NOMO-1 (cell line): ENCODE data around the gene CDT1.
A peak's percentile ranks its signal among the peaks of the same experiment; 100 is the strongest.

Source experiments
- DNase-seq, 2 experiments: peaks; one replicate each; lab custom pipeline; 2025; ENCODE audit not compliant: unreplicated experiment in 2 of 2; lab: John Stamatoyannopoulos, UW

CDT1 gene

DNA sequence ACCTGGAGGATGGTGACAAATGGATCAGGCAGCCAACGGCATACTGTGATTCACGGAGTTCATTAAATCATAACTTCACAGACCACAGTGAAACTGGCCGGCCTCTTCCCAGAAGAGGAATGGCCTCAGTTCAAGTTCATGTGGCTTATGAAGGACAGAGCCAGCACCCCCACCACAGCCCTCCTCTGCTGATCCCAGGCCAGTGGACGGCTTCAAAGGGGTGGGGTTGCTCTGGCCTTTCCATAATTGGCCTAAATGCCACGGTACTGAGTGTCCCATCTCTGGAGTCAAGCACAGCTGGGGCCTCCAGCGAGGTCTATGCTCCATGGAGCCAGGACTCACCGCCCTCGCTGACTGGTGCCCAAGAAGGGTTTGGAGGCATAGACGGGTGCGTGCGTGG lies 31.8 kb downstream of the CDT1 start:
- DNase-seq, result no peak

DNA sequence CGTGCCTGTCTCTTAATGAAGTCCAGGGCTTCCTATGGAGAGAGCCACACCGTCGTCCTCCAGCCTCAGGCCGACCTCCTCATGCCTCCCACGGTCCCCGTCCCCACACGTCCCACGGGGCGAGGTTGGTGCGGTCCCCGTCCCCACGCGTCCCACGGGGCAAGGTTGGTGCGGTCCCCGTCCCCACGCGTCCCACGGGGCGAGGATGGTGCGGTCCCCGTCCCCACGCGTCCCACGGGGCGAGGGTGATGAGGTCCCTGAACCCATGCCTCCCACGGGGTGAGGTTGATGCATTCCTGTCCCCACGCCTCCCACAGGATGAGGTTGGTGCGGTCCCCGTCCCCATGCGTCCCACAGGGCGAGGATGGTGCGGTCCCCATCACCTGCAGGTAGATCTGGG lies 32.2 kb downstream of the CDT1 start:
- DNase-seq, result no peak

DNA sequence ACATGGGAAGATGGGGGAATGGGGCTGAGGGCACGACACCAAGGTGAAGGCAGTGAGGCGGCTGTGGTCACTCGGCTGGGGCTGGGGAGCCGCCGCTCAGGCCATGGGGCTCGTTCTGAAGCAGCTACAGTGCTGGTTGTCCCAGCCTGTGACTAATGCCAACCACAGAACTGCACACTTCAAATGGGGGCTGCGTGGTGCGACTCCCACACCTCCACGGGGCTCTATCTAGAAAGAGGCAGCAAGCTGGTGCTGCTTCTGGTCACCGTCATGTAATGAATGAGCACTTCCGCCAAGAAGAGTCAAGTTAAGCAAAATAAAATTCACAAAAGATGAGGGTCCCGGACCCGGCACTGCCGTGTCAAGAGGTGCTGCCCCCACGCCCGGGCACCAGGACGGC lies 33.2 kb downstream of the CDT1 start:
- no peak for DNase-seq

DNA sequence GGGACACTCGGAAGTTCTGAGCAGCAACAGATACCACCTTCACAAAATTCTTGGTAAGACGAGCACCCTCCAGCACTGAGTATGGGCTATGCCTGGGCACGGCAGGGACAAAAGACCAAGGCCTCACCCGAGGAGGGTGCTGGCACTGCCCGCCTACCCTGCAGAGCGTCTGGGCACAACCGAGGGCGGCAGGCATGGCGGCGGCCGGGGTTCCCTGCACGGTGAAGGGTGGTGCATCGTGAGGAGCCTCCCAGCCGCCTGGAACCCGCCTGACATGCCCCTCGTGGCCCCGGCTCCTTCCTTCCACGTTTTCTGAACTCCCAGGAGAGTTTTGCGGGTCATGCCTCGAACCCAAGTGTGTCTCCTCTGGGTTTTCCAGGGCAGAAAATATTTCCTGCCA lies 34.2 kb downstream of the CDT1 start:
- no peak for DNase-seq

DNA sequence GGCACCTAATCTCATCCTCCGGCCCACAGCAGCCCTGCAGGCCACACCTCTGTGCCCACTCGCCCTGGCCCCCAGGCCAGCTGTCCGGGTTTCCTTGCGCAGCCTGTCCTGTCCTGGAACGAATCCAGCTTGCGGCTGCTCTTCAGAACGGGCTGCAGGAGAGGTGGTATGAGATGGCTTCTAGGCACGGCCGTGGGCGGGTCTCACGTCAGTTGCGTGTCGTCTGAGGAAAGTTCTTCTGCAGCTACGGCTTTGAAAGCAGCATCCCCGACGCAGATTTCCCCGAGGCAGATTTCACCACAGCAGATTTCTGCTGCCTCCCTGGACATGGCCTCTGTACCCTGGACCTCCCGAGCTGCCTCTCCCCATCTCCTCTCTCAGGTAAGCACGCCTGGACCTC lies 35.0 kb downstream of the CDT1 start:
- no peak for DNase-seq

DNA sequence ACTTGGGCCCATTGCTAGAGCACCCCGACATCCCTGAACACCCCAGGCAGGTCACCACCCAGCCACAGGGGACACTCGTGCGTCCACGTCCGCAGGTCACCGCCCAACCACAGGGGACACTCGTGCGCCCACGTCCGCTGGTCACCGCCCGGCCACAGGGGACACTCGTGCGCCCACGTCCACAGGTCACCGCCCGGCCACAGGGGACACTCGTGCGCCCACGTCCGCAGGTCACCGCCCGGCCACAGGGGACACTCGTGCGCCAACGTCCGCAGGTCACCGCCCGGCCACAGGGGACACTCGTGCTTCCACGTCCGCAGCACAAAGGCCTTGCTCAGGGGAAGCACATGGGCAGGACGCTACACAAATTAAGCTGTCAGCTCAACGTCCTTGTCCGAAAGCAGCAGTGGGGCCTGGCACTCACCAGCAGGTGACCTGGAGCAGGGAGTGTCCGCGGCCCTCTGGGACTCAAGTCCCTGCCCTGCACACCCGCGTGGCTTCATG lies 35.5 kb downstream of the CDT1 start:
- no peak for DNase-seq

DNA sequence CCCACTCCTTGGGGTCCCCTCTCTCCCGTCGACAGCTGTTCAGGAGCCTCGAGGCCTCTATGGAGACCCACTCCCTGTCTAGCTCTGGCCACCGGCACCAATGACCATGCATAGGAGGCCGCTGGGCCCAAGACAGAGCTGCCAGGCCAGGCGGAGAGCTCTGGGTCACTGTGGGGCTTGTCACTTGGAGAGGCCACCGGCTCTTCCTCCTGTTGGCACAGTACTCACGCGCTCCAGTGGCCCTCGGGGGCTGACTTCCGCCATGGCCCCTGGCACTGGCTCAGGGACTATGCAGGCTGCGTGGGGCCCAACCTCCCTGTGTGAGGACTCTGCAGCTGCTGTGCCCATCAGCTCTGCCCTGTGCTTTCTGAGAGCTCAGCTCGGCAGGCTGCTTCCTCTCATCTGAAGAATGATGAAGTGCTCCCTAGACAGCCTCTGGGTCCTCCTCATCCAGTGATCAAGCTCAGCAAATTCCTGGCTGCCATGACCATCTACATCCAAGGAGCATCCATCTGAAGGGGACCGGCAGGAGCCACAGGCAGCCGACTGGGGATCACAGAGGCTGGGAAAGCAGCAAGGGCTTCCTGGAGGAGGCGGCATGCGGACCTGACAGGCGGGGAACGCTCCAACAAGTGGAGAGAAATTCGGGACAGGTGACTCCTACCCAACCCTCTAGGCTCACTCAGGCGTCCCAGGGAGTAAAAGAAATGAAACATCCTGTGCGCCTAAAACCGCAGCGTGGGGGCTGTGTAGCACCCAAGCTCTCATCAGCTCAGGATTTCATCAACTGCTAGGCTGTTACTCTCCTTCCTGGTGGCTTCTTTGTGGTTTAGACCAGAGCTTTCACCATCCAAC lies 36.4 kb downstream of the CDT1 start:
- DNase-seq, result peak; percentile 61 to 65

DNA sequence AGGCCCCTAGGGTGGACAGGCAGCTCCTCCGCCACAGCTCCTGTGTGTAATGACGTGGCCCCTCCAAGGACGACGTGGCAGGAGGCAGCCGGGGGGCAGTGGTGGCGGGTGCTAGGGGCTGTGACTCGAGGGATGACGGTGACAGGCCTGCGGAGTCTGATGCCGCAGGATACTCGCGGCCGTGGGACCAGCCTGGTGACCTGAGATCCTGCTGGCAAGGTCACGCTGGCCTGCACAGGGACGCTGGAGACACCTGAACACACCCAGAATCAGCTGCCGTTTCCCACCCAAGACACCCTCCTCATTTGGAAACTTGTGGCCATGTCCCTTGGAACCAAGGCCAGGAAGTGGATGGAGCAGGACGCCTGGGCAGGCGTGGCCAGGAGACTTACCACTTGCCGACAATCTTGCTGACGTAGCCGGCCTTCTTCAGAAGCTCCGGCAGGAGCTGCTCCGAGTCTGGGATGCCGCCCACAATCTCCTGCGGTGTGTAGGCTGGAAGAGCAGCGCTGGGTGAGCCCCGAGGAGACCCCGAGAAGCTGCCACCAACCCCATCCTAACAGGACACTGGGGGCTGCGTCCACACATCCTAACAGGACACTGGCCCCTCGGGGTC lies 37.1 kb downstream of the CDT1 start:
- DNase-seq, result no peak

DNA sequence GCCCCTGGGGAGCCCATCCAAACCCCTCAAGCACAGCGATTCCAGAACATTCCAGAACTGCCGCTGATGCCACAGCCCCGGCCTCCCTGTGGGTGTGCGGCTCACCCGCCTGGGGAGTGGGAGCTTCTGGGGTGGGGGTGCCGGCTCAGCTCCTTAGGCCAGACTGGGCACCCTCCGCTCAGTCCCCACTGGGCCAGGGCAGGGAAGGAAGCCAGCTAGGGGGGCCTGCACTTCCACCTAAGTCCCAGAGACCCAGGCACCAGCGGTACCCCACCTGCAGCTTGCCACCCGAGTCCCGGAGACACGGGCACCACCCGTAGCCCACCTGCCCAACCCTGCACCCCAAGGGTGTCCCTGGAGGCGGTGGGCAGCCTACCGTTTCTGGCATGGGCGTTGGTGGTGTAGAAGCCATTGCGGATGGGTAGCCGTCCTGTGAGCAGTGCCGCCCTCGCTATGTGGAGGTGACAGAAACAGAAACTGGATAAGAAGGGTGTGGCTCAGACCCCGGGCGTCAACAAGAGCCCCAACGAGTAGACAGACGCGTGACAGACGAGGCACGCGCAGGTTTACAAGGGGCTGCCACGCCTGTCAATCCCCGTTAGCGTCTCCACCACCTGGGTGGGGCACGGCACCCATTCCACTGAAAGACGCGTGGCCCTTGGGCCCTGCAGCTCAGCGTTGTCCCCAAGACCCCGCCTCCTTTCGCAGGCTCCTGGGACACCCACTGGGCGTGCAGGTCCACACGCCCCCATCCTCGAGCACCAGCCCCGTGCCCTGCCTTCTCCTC lies 38.1 kb downstream of the CDT1 start:
- DNase-seq, result no peak

DNA sequence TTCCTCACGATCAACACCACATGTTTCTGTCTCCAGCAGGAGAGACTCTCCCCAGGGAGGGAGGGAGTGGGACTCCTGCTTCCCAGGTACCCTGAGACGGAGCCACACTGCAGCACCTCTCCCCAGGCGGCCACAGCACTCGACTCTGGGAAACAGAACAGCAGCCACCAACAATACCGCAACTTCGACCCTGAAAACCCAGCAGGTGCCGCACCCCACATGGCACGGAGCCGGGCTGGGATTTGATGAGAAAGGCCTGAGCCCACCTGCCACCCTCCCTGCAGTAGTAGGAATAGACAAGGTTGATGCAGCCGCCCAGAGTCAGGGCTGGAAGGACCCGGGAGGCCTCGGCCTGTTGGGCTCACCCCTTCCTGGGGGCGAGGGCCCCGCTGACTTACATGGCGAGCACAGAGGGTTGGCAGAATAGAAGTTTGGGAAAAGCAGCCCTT lies 38.7 kb downstream of the CDT1 start:
- DNase-seq, result no peak

DNA sequence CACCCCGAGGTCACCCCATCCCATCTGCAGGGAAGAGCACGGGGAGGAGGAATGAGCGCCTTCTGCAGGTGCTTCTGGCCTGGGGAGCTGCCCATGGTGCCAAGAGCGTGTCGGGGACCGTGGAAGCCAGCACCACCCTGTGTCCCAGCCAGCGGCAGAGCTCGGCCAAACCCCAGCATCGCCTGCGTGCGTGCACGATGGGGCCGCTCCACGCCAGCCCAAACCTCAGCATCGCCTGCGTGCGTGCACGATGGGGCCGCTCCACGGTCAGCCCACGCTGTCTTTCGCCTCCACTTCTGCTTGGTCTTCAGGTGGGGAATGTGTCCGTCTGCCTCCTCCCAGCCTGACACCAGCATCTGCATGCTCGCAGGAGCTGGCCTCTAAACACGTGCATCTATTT lies 39.2 kb downstream of the CDT1 start:
- no peak for DNase-seq

DNA sequence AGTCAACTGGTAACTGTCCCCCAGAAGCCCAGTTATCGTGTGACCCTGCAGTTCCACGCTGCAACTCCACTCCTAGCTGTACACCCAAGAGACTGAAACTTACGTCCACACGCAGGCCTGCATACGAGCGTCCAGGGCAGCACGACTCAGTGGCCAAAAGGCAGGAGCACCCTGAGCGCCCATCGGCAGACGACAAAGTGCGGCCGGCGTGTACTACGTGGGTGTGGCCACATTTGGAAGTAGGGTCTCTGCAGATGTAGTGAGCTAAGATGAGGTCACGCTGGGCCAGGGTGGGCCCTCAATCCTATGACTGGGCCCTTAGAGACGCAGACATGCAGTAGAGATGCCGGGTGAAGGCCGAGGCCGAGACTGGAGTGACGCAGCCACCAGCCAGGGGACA lies 39.7 kb downstream of the CDT1 start:
- DNase-seq, result no peak

DNA sequence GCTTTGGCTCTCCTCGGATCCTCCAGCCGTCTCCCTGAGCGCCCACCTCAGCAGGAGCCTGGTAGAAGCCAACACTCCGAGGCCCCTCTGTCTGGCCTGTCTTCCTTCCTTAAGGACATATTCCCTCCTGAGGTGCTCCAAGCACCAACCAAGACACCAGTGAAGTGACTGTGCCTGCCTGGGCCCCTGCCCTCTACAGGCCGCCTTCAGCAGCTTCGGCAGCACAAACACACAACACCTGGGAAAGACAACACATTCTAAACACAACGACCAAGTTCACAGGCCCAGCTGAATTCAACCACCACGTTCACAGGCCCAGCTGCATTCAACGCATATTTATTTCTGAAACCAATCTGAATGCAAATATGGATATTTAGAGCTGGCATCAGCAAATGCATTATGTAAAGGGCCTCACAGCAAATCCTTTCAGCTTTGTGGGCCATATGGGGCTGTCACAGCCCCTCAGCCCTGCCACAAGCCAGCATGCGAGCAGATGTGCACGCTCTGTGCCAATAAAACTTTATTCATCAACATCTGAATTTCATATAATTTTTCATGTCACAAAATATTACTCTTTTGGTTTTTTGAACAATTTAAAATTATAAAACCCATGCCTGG lies 40.9 kb downstream of the CDT1 start:
- DNase-seq, result no peak

DNA sequence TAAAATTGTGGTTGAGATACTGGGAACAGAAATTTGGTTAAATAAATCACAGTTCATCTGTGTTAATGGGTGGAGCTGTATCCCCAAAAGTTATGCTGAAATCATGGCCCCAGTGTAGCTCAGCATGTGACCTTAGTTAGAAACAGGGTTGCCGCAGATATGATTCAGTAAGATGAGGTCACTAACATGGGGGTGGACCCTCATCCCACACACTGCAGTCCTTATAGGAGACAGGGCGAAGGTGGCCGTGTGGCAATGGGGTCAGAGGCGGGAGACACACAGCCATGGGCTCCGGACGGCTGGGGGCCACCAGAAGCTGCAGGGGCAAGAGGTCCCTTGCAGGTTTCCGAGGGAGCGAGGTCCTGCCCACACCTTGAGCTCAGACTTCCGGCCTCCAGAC lies 42.5 kb downstream of the CDT1 start:
- DNase-seq, result no peak

DNA sequence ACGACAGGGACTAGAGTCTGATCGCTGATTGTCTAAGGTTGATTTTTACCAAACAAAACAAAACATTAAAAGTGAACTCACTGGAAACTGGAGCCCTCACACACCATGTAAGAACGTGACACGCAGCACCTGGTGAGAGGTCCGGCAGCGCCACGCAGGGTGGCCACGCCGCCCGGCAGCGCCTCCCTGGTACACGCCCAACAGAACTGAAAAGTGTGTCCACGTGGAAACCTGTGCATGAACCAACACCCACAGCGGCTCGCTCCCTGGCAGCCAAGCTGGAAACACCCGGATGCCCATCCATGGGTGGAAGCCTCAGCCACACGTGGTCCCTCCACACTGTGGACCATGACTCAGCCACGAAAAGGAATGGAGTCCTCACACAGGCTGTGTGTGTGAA lies 44.1 kb downstream of the CDT1 start:
- DNase-seq, result no peak

DNA sequence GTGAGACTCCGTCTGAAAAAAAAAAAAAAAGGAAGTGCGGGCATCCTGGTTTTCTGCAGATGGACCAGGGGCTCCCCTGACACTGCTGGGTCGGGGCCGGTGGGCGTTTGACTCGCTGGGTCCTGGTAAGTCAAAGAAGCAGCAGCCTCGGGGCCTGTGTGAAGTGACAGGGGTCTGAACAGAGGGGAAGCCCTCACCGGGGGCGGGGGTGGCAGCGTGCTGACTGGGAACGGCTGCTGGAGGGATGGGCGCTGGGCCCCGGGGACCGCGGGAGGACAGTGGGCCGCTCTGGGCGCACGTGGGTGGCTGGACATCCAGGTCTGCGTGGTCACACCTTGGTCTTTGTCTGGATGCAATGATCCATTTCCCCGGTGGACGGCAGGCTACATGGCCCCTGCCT lies 45.0 kb downstream of the CDT1 start:
- no peak for DNase-seq

DNA sequence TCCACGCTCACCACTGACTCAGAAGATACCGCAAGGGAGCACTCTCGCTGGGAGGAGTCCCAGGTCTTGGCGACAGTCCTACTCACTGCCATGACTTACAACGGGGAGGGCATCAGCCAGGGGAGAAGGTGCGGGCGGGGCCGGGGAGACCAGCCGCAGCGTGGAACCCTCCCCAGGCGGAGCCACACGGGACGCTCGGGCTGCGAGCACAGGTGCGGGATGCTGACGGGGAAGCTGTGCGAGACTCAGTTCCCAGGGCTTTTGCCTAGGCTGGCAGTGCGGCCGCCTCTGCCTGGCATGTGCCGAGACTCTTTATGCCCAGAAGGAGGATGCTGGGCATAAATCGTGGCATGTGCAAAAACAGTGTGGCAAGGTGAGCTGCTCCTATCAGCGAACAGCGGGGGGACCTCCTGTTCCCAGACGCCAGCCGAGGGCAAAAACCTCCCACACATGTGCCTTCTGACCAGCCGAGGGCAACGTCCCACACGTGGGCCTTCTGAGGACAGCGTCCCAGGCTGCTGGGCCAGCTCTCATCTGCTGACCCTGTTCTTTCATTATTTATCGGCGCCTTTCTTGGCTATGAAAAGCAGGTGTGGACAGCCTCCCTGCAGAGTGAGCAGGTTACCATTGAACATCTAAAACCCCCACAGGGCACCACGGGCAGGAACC lies 47.1 kb downstream of the CDT1 start:
- DNase-seq, result no peak

DNA sequence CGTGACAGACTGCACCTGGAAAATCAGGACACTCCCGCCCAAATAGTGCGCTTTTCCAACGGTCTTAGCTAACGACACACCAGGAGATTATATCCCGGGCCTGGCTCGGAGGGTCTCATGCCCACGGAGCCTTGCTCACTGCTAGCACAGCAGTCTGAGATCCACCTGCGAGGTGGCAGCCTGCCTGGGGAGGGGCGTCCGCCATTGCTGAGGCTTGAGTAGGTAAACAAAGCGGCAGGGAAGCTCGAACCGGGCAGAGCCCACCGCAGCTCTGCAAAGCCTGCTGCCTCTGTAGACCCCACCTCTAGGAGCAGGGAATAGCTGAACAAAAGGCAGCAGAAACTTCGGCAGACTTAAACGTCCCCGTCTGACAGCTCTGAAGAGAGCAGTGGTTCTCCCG lies 48.0 kb downstream of the CDT1 start:
- no peak for DNase-seq

DNA sequence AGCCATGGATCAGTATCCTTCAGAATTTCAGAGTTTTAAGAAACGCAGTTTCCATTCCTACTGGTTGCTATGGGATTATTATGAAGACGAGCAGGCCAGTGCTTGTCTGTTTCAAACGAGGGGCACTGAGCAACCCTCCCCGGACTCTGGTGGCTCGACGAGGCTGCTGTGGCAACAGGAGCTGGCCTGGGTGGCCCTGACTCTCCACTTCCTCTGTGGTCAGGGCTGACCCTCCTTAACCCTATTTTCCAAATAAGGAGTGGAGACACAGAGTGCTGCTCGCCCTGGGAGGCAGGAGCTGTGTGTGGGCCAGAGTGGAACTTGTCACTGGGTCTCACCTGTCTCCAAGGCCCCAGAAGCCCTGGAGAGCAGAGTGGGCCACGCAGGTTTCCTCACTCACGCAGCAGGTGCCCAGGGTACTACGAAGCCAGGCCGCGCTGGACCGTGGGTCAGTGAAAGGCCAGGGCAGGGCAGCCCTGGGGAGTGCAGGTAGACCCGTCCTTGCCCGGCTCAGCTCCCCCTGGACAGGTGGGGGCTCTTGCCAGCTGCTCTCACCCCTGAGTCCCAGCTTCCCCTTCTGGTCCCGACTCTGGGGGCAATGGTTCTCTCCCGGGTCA lies 49.8 kb downstream of the CDT1 start:
- no peak for DNase-seq
